ENCODE results near the gene FLRT2. TPM values are rescaled to one million over a fixed set of nuclear protein-coding genes. Genes with fewer than 3 reads are reported as not detected.

Gene FLRT2
- total and polyA plus RNA-seq, 2 of the 4 experiments (the other 2 are of a cell fraction): 10.2 to 13.1 TPM

DNA sequence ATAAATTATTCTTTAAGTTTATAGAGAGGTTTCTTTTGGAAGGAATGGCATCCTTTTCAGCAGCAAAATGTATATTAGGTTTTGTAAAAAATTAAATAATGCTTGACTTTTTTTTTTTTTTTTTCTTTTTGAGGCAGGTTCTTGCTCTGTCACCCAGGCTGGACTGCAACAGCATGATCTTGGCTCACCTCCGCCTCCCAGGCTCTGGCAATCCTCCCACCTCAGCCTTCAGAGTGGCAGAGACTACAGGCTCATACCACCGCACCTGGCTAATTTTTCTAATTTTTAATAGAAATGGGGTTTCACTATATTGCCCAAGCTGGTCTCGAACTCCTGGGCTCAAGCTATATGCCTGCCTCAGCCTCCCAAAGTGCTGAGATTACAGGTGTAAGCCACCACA is 89.0 kb downstream of the FLRT2 start:
- CTCF ChIA-PET: no interaction called here
- no peak overlapping the region for H2AK5ac ChIP-seq (ENCODE audit: low read depth, low read length)
- H4K91ac ChIP-seq (ENCODE audit: insufficient read depth, low read depth, low read length): no peak overlapping the region
- in situ Hi-C loops (cut with MboI; ENCODE audit: low sequenced_read_pairs): no loop called here
- no peak for DNase-seq
- H2AK9ac ChIP-seq (replicated peaks; ENCODE audit: low read depth, low read length, poor library complexity): no peak overlapping the region
- BruUV-seq (replicated peaks): no TSS peak
- 83% methylated on average over 1 of the region's 3 CpGs; no CpG with 5 or more reads in 1 of the 2 experiments for WGBS, 2 experiments (ENCODE audit: extremely low coverage in 2 of 2, insufficient read length in 1 of 2)
- intact Hi-C loops (cut with micrococcal nuclease): no loop called here
- H4K5ac ChIP-seq (ENCODE audit: low read depth, low read length): no peak overlapping the region
- no peak overlapping the region for H3K14ac ChIP-seq (replicated peaks; ENCODE audit: low read depth, low read length)
- no peak overlapping the region for H3K23ac ChIP-seq (ENCODE audit: low read depth, low read length)
- no peak overlapping the region for H3K18ac ChIP-seq (ENCODE audit: low read depth, low read length)
- H4K20me1 ChIP-seq (ENCODE audit: insufficient read depth, low read length): no peaks in the 10 kb centered on the region
- dilution Hi-C loops (cut with HindIII; ENCODE audit: low sequenced_read_pairs, unreplicated experiment): no loop called here
- H2BK120ac ChIP-seq (ENCODE audit: low read depth, low read length): no peak overlapping the region
- H3K4me1 ChIP-seq (ENCODE audit: control insufficient read depth, insufficient read depth, low read length): peaks cover 2% of the 10 kb centered on the region; the same call in 1 of the 2 replicates
- no peak overlapping the region for H2BK20ac ChIP-seq (ENCODE audit: low read depth, low read length)
- H3K4me2 ChIP-seq (ENCODE audit: low read depth, low read length): no peak overlapping the region
- H3K9me3 ChIP-seq (ENCODE audit: control insufficient read depth, insufficient read depth, low read length): no peaks in the 10 kb centered on the region
- H3K56ac ChIP-seq (ENCODE audit: extremely low read depth, insufficient read depth, low read length): no peak overlapping the region
- H3K36me3 ChIP-seq (ENCODE audit: control insufficient read depth, insufficient read depth, low read length): peaks cover 30% of the 10 kb centered on the region
- H2BK15ac ChIP-seq (ENCODE audit: low read depth, low read length): no peak overlapping the region
- no peak overlapping the region for H2BK5ac ChIP-seq (ENCODE audit: low read depth, low read length, poor library complexity, severe bottlenecking)
- no peak overlapping the region for H3K9ac ChIP-seq (ENCODE audit: low read depth, low read length)
- no peaks in the 10 kb centered on the region for H3K79me1 ChIP-seq (ENCODE audit: low read depth in 1 of 2, low read length in 2 of 2)
- no peak overlapping the region for H3K27ac ChIP-seq (ENCODE audit: insufficient read depth, low read length)
- H3K9me1 ChIP-seq (ENCODE audit: insufficient read depth, low read length): no peaks in the 10 kb centered on the region; the same call in 1 of the 2 replicates
- ATAC-seq (ENCODE audit: low read depth): no peak
- no peak for TF ChIP-seq SMC3 (IDR thresholded peaks at IDR 0.05; ENCODE audit: low read depth, low read length)
- no peak for TF ChIP-seq CHD1 (IDR thresholded peaks at IDR 0.05; ENCODE audit: low read depth, low read length)
- TF ChIP-seq, protein P1, sequence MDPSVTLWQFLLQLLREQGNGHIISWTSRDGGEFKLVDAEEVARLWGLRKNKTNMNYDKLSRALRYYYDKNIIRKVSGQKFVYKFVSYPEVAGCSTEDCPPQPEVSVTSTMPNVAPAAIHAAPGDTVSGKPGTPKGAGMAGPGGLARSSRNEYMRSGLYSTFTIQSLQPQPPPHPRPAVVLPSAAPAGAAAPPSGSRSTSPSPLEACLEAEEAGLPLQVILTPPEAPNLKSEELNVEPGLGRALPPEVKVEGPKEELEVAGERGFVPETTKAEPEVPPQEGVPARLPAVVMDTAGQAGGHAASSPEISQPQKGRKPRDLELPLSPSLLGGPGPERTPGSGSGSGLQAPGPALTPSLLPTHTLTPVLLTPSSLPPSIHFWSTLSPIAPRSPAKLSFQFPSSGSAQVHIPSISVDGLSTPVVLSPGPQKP (IDR thresholded peaks at IDR 0.05; ENCODE audit: borderline replicate concordance, low read depth, low read length): no peak
- TF ChIP-seq MAZ (IDR thresholded peaks at IDR 0.05; ENCODE audit: borderline replicate concordance, low read depth, low read length): no peak
- no peak for TF ChIP-seq RAD21 (IDR thresholded peaks at IDR 0.05; ENCODE audit: low read length)
- no peak for TF ChIP-seq MAFK (IDR thresholded peaks at IDR 0.05; ENCODE audit: low read depth, low read length)
- no peak for TF ChIP-seq NFE2L2 (IDR thresholded peaks at IDR 0.05; ENCODE audit: low read depth, low read length)
- H3K4ac ChIP-seq (ENCODE audit: low read depth, low read length): no peak overlapping the region
- no peak overlapping the region for H4K8ac ChIP-seq (ENCODE audit: low read depth in 2 of 2, low read length in 2 of 2)
- no peak overlapping the region for H3K4me3 ChIP-seq (ENCODE audit: insufficient read depth, low read depth, low read length)
- POLR2A ChIA-PET (ENCODE audit: unreplicated experiment): no interaction called here
- H3K27me3 ChIP-seq (ENCODE audit: control insufficient read depth, insufficient read depth, low read length): no peaks in the 10 kb centered on the region
- H2AFZ ChIP-seq (replicated peaks; ENCODE audit: low read length, poor library complexity): no peak overlapping the region
